Endothelial cell (in vitro differentiated cells): ENCODE results near the gene HIVEP3. TPM values are rescaled to one million over a fixed set of nuclear protein-coding genes. Genes with fewer than 3 reads are reported as not detected.

ENCODE experiments used
- DNase-seq: peaks from one replicate; pipeline ENCODE4 v3.0.0; 2021; ENCODE audit warnings: low spot score
- H3K27ac Mint-ChIP-seq: one replicate; pipeline ENCODE4 v1.8.0; 2021; ENCODE audit warnings: mixed read lengths, inconsistent platforms; ENCODE audit not compliant: unreplicated experiment
- H3K27me3 Mint-ChIP-seq: one replicate; pipeline ENCODE4 v1.8.0; 2021; ENCODE audit warnings: mild to moderate bottlenecking, moderate library complexity, mixed read lengths, inconsistent platforms; ENCODE audit not compliant: unreplicated experiment
- H3K36me3 Mint-ChIP-seq: one replicate; pipeline ENCODE4 v1.8.0; 2021; ENCODE audit warnings: mild to moderate bottlenecking, low read depth, mixed read lengths, inconsistent platforms; ENCODE audit not compliant: unreplicated experiment
- H3K4me1 Mint-ChIP-seq: one replicate; pipeline ENCODE4 v1.8.0; 2021; ENCODE audit warnings: mild to moderate bottlenecking, mixed read lengths, inconsistent platforms; ENCODE audit not compliant: unreplicated experiment
- H3K4me3 Mint-ChIP-seq: one replicate; pipeline ENCODE4 v1.8.0; 2021; ENCODE audit warnings: mild to moderate bottlenecking, mixed read lengths, inconsistent platforms; ENCODE audit not compliant: unreplicated experiment
- H3K9me3 Mint-ChIP-seq: one replicate; pipeline ENCODE4 v1.8.0; 2021; ENCODE audit warnings: mixed read lengths, inconsistent platforms; ENCODE audit not compliant: unreplicated experiment
- CTCF ChIP-seq: fragments of 200-600 bp; sonication (generic); IDR thresholded peaks from one replicate; pipeline ENCODE4 v1.5.0; 2021; ENCODE audit warnings: antibody characterized with exemption; ENCODE audit not compliant: unreplicated experiment
- total RNA-seq: library from RNA; stranded (reverse); fragmentation: NEBNext Ultra II Directional; extraction: Animal tissue kit (Norgen Biotek cat#: 25700); gene quantifications from one replicate; pipeline ENCODE4 v1.2.1, GENCODE V29; 2021; ENCODE audit not compliant: unreplicated experiment

The HIVEP3 gene
- total RNA-seq, 1 donor from 2014 or later = 8.9 TPM

- Mint-ChIP-seq H3K27me3 (no peaks in the 10 kb centered on the region), H3K36me3 (no peaks in the 10 kb centered on the region), H3K4me3 (no peak overlapping the region), H3K9me3 (no peaks in the 10 kb centered on the region), H3K4me1 (no peaks in the 10 kb centered on the region), H3K27ac (no peak overlapping the region)
- DNase-seq = no peak
- no peak for TF ChIP-seq CTCF
These were observed 320.4 kb downstream of the HIVEP3 start for GRCh38 chr1:41598325-41598724.

- H3K27me3 Mint-ChIP-seq = peaks cover 4% of the 10 kb centered on the region
These were observed 326.1 kb downstream of the HIVEP3 start for GRCh38 chr1:41592451-41593125.

GRCh38 chr1:41591891-41592290 lies 326.8 kb downstream of the HIVEP3 start:
- Mint-ChIP-seq H3K27me3 (peaks cover 6% of the 10 kb centered on the region), H3K36me3 (no peaks in the 10 kb centered on the region), H3K9me3 (no peaks in the 10 kb centered on the region), H3K4me1 (no peaks in the 10 kb centered on the region), H3K4me3 (no peak overlapping the region), H3K27ac (no peak overlapping the region)
- no peak for DNase-seq
- TF ChIP-seq CTCF = no peak

More at GRCh38 chr1:41592451-41593125, 326.1 kb downstream of the HIVEP3 start:
- Mint-ChIP-seq H3K4me3 (no peak overlapping the region), H3K4me1 (no peaks in the 10 kb centered on the region), H3K27ac (no peak overlapping the region), H3K9me3 (no peaks in the 10 kb centered on the region), H3K36me3 (no peaks in the 10 kb centered on the region)
- DNase-seq = no peak
- TF ChIP-seq CTCF = no peak

GRCh38 chr1:41590331-41590730 lies 328.4 kb downstream of the HIVEP3 start:
- DNase-seq = no peak
- Mint-ChIP-seq H3K36me3 (no peaks in the 10 kb centered on the region), H3K27ac (no peak overlapping the region), H3K4me3 (no peak overlapping the region), H3K27me3 (peaks cover 10% of the 10 kb centered on the region), H3K9me3 (no peaks in the 10 kb centered on the region), H3K4me1 (no peaks in the 10 kb centered on the region)
- TF ChIP-seq CTCF = no peak

GRCh38 chr1:41589395-41589794 lies 329.3 kb downstream of the HIVEP3 start:
- Mint-ChIP-seq H3K4me1 (no peaks in the 10 kb centered on the region), H3K4me3 (no peak overlapping the region), H3K9me3 (no peaks in the 10 kb centered on the region), H3K36me3 (no peaks in the 10 kb centered on the region), H3K27me3 (peaks cover 10% of the 10 kb centered on the region), H3K27ac (no peak overlapping the region)
- no peak for TF ChIP-seq CTCF
- DNase-seq = no peak
